Measurements from ENCODE around the gene EYA4.

EYA4 gene

GRCh38 chr6:133423242-133423641 lies 182.1 kb downstream of the EYA4 start:
- Histone ChIP-seq H3K27me3 (no peaks in the 10 kb centered on the region), H3K9me3 (no peaks in the 10 kb centered on the region), H3K4me1 (ENCODE audit: control insufficient read depth in 1 of 2, insufficient read depth in 1 of 2, low read depth in 1 of 2, low read length in 1 of 2) (no peaks in the 10 kb centered on the region), H3K36me3 (no peaks in the 10 kb centered on the region), H3K27ac (no peak overlapping the region), H3K4me3 (ENCODE audit: low read depth in 1 of 2, low read length in 1 of 2) (no peak overlapping the region)
- no peak for TF ChIP-seq CTCF (IDR thresholded peaks at IDR 0.05)

GRCh38 chr6:133424359-133424758 lies 183.2 kb downstream of the EYA4 start:
- no peak overlapping the region for H3K27ac ChIP-seq
- TF ChIP-seq CTCF (IDR thresholded peaks at IDR 0.05) = no peak
- H3K9me3 ChIP-seq = no peaks in the 10 kb centered on the region
- H3K4me3 ChIP-seq (ENCODE audit: low read depth in 1 of 2, low read length in 1 of 2) = no peak overlapping the region
- no peaks in the 10 kb centered on the region for H3K27me3 ChIP-seq
- H3K4me1 ChIP-seq (ENCODE audit: control insufficient read depth in 1 of 2, insufficient read depth in 1 of 2, low read depth in 1 of 2, low read length in 1 of 2) = no peaks in the 10 kb centered on the region
- no peaks in the 10 kb centered on the region for H3K36me3 ChIP-seq

- Histone ChIP-seq H3K36me3 (no peaks in the 10 kb centered on the region), H3K9me3 (no peaks in the 10 kb centered on the region), H3K4me3 (ENCODE audit: low read depth in 1 of 2, low read length in 1 of 2) (no peak overlapping the region), H3K4me1 (ENCODE audit: control insufficient read depth in 1 of 2, insufficient read depth in 1 of 2, low read depth in 1 of 2, low read length in 1 of 2) (no peaks in the 10 kb centered on the region), H3K27ac (no peak overlapping the region), H3K27me3 (no peaks in the 10 kb centered on the region)
- no peak for TF ChIP-seq CTCF (IDR thresholded peaks at IDR 0.05)
Observed at GRCh38 chr6:133426038-133426437, 184.9 kb downstream of the EYA4 start.

GRCh38 chr6:133428295-133428694 lies 187.1 kb downstream of the EYA4 start:
- TF ChIP-seq CTCF (IDR thresholded peaks at IDR 0.05) = no peak
- no peaks in the 10 kb centered on the region for H3K27me3 ChIP-seq
- no peaks in the 10 kb centered on the region for H3K36me3 ChIP-seq
- no peaks in the 10 kb centered on the region for H3K9me3 ChIP-seq
- H3K27ac ChIP-seq = no peak overlapping the region
- H3K4me3 ChIP-seq (ENCODE audit: low read depth in 1 of 2, low read length in 1 of 2) = no peak overlapping the region
- no peaks in the 10 kb centered on the region for H3K4me1 ChIP-seq (ENCODE audit: control insufficient read depth in 1 of 2, insufficient read depth in 1 of 2, low read depth in 1 of 2, low read length in 1 of 2)

GRCh38 chr6:133430530-133430929 lies 189.4 kb downstream of the EYA4 start:
- H3K9me3 ChIP-seq = no peaks in the 10 kb centered on the region
- no peak for TF ChIP-seq CTCF (IDR thresholded peaks at IDR 0.05)
- H3K4me1 ChIP-seq (ENCODE audit: control insufficient read depth in 1 of 2, insufficient read depth in 1 of 2, low read depth in 1 of 2, low read length in 1 of 2) = no peaks in the 10 kb centered on the region
- H3K27me3 ChIP-seq = no peaks in the 10 kb centered on the region
- no peaks in the 10 kb centered on the region for H3K36me3 ChIP-seq
- H3K4me3 ChIP-seq (ENCODE audit: low read depth in 1 of 2, low read length in 1 of 2) = no peak overlapping the region
- no peak overlapping the region for H3K27ac ChIP-seq

- Histone ChIP-seq H3K9me3 (no peaks in the 10 kb centered on the region), H3K36me3 (no peaks in the 10 kb centered on the region), H3K4me3 (ENCODE audit: low read depth in 1 of 2, low read length in 1 of 2) (no peak overlapping the region), H3K27me3 (no peaks in the 10 kb centered on the region), H3K4me1 (ENCODE audit: control insufficient read depth in 1 of 2, insufficient read depth in 1 of 2, low read depth in 1 of 2, low read length in 1 of 2) (no peaks in the 10 kb centered on the region), H3K27ac (no peak overlapping the region)
- no peak for TF ChIP-seq CTCF (IDR thresholded peaks at IDR 0.05)
Observed at GRCh38 chr6:133431031-133431430, 189.9 kb downstream of the EYA4 start.

Measured in neutrophil (primary cell).